Measurements from ENCODE around the gene ATP1B2.
"Not testable (repeated sequence)": the region's sequence is repeated elsewhere in the genome, so short reads cannot be mapped to it uniquely, and the experiment has no call there.

Gene ATP1B2, protein sequence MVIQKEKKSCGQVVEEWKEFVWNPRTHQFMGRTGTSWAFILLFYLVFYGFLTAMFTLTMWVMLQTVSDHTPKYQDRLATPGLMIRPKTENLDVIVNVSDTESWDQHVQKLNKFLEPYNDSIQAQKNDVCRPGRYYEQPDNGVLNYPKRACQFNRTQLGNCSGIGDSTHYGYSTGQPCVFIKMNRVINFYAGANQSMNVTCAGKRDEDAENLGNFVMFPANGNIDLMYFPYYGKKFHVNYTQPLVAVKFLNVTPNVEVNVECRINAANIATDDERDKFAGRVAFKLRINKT

DNA sequence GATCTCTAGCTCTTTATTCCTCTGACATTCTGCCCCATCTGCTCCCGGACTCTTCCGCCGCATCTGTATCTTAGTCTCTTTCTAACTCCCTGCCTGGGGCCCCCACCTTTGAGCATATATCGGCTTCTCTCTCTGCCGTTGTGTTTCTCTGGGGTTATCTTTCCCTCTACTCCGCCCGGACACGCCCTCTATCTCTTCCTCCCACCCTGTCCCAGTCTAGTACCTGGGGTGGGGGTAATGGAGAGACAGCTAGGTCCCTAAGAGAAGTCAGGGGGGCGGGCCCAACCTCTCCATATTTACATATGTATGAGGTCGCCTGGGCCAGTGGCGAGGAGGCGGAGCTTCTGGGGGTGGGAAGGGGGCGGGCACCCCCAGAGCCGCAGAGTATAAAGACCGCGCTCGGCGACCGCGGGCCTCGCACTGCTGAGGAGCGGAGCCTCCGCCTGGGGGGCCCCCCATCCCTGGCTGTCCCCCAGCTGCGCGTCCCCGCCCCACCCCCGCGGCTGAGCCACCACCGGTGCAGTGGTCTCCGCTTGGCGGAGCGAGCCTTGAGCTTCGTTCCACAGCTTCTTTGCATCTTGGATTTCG, at the start of gene ATP1B2:
ATP1B2 (plus strand) TSS at position 418 of the 588 bp plus-strand sequence. CDS start 593 bp downstream, outside the sequence.
- DNase-seq, result peak; percentile 73 to 79

DNA sequence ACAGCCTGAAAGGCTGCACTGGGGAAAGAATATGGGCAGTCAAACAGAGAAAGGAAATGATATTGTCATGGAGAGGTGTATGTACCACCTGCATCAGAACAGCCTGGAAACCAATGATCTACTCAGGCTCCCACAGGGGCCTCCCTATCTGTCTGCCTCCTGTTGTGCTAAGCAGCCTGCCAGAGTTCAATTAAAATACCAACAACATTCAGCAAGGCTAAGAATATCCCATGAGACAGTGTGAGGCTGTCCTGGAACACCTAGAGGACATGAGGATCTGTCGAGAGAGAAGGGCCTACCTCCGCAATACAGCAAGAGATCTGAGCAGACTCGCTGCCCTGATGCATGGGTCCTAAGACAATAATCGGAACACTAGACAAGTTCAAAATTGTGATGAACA, 44.4 kb upstream of the ATP1B2 start:
- no peak for DNase-seq

DNA sequence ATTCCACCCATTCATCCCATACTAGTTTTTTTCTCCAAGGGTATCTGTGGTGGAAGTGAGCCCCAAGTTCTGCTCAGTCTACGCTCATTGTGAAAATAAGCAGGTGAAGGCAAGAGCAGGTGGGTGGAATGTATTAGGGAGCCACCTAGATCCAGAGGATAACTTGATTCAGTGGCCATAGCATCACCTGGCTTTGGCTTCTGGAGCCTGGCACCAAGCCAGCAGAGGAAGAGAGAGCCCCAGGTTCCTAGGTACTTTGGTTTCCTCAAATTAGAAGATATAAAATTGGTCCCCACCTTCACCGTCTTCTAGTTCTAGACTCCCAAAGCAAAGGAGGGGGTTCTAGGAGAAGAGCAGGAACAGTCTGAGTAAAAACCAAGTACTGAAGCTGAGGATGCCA, 40.1 kb upstream of the ATP1B2 start:
- no peak for DNase-seq

DNA sequence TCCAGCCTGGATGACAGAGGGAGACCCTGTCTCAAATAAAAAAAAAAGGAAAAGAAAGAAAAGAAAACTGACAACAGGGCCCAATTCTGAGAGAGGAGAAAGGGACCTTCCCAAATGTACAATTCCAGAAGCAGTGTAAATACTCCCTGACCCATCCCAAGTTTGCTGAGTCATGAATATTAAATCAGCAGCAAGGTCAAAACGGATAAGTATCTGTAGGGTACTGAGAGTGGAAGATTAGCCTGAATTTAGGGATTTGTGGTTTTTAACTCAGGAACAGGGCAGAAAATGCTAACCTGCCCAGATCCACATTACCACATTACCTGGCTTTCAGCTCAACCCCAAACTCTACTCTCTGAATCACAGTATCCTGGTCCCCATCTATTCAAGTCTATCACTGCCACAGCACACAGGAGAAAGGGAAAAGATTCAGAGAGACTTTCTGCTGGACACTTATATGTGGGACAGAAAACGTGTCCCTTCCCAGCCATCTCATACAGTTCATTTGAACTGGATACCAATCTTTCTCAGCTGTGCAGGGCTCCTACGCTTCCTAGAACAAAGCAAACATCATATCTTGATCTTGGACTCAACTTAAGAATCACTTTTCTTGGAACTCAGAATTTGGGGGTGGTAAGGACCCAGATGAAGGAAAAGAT, 39.0 kb upstream of the ATP1B2 start:
- DNase-seq, result no peak

DNA sequence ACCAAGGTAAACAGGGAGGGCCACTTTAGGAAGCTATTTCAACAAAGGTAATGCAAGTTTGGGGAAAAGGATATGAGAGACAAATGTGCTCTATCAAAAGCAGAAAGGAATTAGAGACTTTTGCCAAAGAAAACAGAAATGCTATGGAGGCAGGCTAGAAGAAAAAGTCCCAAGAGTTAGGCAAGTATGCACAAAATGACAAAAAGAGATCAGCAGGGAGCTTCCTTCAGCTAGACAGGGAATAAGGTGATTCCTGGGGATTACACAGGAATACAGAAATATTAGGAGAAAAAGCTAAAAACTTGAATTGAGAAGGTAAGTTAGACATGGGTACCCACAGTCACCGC, 38.5 kb upstream of the ATP1B2 start:
- DNase-seq, result no peak

DNA sequence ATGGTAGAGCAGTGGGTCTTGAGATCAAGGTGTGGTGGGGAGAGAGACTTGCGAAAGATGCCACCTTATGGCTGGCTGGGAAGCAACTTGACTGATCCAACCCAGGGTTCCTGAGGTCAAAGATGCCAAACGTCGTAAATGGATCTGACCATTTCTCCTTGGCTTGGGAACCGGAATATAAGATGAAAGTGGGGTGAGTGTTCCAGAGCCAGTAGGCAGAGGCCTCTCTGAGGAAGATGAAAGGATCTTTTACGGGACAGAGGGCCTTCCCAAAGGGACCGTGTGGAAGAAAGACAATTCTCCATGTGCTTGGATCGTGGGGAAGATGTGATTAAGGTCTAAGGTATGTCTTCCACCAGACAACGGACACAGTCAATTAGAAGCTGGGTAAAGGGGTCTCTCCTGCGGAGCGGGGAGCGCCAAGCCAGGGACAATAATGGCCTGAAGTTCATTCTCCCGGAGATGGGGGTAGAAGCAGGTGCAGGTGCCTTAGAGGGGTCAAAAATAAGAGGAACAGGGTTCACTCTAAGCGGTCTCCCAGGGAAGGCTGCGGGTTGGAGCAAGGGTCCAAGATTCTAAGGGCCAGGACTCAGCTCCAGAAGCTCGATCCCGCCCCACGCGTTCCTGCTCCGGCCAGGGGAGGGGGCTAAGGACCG, 36.8 kb upstream of the ATP1B2 start:
- DNase-seq, result no peak

DNA sequence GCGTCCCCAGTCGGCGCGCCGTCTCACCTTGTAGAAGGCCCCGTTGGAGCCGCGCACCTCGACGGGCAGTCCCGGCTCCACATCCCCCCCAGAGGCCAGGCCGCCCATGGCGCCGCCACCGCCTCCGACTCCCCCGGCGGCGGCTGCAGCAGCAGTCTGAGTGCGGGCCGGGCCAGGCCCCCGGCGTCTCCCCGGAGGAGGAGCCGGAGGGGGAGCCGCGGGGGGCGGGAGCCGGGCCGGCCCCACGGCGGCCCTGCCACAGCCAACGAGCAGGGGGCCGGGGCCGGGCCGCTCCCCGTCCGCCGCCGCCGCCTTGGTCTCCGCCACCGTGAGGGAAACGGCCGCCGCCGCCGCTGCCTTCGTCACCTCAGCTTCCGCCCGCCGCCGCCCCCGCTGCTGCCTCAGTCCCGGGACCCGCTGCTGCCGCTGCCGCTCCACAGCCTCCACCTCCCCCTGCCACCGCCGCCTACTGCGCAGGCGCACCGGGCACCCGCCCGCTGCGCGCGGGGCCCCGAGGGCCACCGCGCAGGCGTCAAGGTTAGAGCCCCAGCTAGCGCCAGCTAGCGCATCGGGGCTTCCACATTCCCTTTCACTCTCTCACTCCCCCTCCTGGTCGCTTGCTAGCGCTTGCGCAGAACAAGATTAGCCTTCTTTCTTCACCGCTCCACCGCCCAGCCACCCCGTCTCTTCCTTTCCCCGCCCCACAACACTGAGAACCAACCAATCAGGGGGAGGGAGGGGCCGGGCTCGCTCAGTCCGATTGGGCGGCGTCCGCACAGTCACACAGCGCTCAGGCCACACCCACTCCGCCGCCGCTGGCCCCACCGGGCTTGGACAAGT, 36.1 kb upstream of the ATP1B2 start, which contains the start of gene FXR2:
FXR2 (minus strand) TSS at position 473 of the 840 bp plus-strand sequence; CDS start at position 108, 365 bp downstream.
- peak; percentile 98 for DNase-seq

DNA sequence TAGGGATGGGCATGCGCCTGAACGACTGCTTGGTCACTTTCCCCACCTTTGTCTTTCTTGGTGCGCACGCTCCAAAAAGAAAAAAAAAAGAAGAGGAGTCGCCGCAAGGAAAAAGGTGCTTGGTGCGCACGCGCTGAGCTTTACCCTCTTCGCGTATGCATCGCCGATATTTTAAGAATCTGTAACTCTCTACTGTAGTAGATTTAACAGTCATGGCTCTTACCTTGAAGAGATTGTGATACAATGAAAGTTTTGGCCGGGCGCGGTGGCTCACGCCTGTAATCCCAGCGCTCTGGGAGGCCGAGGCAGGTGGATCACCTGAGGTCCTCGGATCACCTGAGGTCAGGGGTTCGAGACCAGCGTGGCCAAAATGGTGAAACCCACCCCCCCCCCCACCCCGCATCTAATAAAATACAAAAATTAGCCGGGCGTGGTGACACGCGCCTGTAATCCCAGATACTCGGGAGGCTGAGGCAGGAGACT, 35.4 kb upstream of the ATP1B2 start:
- no peak for DNase-seq

DNA sequence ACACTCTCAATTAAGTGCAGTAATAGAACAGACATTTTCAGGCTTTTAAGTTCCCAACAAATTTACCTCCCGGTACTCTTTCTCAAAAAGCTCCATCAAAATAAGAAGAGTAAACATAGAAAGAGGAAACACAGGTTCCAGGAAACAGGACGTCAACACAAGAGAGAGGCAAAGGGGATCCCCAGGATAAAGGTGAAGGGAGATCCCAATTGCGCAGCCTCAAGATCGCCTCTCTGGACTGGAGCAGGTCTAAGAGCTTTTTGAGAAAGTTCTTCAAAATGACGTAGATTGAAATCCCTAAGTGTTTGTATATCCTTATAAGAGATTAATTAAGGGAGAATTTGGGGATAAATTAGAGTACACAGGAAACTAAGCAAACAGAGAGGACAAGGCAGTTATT, 32.1 kb upstream of the ATP1B2 start:
- DNase-seq, result no peak

DNA sequence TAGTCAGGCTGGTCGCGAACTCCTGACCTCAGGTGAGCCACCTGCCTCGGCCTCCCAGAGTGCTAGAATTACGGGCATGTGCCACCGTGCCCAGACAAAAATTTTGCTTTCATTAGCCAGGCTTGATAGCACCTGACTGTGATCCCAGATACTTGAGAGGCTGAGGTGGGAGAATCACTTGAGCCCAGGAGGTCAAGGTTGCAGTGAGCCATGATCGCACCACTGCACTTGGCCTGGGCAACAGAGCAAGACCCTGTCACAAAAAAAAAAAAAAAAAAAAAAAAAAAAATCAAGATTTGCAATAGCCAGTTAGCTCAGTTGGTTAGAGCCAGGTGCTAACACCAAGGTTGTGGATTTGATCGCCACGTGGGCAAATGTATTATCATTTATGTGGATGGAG, 29.9 kb upstream of the ATP1B2 start:
- DNase-seq, result no peak

DNA sequence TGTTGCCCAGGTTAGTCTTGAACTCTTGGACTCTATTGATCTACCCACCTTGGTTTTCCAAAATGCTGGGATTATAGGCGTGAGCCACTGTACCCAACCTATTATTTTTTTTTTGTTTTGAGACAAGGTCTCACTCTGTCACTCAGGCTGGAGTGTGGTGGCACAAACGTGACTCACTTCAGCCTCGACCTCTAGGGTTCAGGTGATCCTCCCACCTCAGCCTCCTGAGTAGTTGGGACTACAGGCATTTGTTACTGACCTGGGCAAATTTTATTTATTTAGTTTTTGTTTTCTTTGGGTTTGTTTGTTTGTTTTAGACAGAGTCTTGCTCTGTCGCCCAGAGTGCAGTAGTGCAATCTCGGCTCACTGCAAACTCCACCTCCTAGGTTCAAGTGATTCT, 27.1 kb upstream of the ATP1B2 start:
- no peak for DNase-seq

DNA sequence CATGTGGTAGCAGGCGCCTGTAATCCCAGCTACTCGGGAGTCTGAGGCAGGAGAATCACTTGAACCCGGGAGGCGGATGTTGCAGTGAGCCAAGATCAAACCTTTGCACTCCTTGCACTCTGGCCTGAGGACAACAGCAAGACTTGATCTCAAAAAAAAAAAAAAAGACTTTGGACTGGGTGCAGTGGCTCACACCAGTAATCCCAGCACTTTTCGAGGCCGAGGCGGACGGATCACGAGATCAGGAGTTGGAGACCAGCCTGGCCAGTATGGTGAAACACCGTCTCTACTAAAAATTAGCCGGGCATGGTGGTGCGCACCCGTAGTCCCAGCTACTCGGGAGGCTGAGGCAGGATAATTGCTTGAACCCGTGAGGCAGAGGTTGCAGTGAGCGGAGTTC, 25.0 kb upstream of the ATP1B2 start:
- not testable (repeated sequence) for DNase-seq

DNA sequence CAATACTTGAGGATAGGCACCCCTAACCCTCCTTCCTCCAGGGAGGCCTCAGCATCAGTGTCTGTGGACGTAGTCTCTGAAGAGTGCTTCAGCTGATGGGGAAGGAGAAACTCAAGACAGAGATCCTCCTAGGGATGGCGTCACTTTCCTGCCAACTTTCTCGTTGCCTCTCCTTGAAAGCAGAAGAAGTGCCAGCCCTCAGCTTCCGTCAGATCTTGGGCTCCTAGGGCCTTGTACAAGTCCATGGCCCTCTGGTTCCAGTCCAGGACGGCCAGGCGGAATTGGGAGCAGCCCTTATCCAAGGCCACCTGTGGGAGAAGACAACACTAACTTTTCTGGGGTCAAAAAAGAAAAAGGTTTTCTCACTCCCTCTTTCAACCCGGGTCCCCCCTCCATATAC, 24.4 kb upstream of the ATP1B2 start:
- DNase-seq, result no peak

DNA sequence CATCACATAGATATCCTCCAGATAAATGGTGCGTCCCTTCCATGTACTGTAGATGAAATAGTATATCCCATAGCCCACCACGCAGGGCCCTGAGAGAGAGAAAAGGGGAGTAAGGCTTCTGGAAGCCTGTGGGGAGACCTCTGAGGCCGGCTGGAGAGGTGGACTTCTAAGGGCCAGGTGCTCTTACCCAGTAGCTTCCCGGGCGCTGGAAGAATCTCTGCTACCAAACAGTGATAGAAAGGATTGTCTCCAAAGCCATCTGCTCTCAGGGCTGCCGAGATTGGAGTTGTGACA, 23.8 kb upstream of the ATP1B2 start:
- no peak for DNase-seq

DNA sequence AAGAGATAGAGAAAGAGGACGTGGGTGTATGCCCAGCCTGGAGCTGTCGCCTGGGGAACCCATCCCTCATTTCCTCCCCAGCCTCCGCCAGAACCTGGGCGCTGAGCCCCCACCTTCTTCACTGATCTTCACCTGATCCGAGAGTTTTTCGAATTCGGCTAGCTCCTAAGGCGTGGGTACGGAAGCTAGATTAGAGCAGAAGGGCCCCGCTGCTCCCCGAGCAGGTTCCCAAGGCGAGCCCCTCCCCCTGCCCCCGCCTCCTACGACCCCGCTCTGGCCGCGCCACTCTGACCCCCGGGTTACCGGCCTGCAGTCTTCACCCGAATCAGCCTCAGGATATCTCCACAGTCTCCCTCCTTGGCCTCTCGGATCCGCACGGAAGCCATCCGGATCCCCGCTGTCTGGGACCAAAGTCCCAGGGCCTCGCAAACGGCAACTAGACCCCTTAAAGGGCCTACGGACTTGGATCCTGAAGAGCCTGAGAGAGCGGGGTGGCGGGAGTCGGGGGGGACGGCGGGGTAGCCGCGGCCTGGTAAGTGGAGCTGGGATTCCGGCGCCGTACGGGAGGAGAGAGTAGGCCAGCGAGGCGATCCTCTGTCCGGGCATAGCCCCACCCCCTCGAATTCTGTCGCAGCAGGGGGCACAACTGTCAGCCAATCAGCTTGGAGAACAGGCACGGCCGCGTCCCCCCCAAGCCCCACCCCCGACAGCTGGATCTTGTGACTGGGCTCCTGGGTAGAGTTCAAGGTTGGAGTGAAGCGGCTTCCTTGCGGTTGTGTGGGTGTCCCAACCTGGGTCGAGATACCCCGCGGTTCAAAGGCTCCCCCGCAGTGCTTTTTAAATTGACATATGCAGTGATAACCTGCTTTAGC, 23.2 kb upstream of the ATP1B2 start, which contains the start of gene SAT2:
SAT2 (minus strand) TSS at position 572 of the 872 bp plus-strand sequence; CDS start at position 386, 186 bp downstream.
- peak; percentile 86 to 87 for DNase-seq

DNA sequence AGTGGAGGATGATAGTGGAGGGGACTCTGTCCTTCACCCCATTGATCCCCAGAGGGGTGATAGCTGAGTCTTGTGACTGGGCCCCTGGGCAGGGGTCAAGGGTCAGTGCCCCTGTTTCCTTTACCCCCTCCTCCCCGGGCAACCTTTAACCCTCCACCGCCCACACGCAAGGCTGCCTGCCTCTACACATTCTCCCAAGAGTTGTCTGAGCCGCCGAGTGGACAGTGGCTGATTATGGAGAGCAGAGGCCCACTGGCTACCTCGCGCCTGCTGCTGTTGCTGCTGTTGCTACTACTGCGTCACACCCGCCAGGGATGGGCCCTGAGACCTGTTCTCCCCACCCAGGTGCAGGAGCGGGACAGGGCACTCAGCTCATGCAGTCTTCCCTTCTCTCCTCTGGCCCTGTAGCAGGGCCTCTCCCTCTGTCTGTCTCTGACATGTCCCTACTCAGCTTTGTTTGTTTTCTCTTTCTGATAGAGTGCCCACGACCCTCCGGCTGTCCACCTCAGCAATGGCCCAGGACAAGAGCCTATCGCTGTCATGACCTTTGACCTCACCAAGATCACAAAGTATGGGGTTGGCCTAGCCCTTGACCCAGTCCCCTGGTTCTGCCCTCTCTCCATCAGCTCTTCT, 20.7 kb upstream of the ATP1B2 start, which contains the start of gene SHBG:
SHBG (plus strand) TSS at position 197 of the 633 bp plus-strand sequence; CDS start at position 235, 38 bp downstream.
- no peak for DNase-seq

DNA sequence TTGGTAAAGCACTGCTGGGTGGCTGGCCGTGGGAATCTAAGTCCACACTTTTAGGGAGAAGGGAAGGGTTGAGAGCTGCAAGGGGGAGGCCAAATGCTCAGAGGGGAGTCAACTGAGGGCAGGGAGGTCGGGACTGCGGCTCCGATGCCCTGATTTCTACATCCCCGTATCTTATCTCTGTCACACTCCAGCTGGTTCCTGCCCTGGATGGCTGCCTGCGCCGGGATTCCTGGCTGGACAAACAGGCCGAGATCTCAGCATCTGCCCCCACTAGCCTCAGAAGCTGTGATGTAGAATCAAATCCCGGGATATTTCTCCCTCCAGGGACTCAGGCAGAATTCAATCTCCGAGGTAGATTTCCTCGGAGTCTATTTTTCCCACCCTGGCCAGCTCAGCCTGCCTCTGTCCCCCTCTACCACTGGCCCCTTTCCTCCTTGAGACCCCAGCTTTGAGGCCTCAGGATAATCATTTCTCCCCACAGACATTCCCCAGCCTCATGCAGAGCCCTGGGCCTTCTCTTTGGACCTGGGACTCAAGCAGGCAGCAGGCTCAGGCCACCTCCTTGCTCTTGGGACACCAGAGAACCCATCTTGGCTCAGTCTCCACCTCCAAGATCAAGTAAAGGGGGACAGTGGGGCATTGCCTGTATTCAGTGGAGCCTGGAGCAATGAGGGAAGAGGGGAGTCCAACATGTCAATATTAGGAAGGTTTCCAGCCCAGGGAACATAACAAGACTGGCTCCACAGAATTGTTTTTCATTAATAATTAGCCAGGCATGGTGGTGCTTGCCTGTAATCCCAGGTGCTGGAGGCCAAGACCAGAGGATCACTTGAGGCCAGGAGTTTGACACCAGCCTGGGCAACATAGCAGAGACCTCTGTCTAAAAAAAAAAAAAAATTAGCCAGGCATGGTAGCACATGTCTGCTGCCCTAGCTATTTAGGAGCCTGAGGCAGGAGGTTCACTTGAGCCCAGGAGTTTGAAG, 19.0 kb upstream of the ATP1B2 start:
- DNase-seq, result no peak

DNA sequence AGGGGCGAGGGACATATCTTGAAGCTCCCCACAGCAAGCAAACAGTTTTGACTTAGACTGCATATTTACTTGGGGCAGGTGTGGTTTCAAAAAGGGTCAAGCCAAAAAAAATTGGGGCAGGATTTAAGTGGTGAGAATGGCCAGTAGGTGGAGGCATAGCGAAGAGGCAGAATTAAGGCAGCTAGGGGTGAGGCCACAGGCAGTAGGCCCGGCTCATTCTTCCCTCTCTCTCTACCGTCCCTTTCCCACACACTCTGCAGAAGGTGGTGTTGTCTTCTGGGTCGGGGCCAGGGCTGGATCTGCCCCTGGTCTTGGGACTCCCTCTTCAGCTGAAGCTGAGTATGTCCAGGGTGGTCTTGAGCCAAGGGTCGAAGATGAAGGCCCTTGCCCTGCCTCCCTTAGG, 18.2 kb upstream of the ATP1B2 start:
- DNase-seq, result peak in 1 of 2 donors; percentile 22

DNA sequence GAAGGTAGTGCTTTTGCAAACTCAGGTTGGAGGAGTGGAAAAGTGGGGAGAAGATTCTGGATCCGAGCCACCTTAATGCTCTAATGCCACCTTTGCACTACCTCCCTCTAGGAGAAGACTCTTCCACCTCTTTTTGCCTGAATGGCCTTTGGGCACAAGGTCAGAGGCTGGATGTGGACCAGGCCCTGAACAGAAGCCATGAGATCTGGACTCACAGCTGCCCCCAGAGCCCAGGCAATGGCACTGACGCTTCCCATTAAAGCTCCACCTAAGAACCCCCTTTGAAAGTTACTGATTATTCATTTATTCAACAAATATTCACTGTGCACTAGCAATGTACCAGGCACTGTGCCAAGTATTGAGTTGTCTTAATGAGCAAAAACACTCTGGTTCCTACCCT, 17.6 kb upstream of the ATP1B2 start:
- DNase-seq, result no peak

DNA sequence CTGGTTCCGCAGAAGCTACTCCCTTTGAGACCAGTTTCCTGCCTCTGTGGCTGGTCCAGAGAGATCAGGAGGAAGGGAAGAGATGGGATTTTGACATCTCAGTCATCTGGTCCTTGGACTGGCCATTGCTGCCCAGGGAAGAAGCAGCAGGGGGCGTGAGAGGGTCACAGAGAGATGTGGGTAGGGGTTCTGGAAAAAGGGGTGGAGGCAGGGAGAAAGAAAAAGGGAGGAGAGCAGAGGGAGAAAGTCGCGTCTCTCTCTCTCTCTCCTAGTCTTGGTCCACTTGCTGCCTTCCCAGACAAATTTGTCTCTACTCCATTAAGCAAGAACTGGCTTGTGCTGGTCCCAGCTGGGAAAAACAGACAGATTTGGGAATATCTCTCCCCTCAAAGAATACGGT, 16.3 kb upstream of the ATP1B2 start:
- DNase-seq, result no peak
